Suppressor macrophage treated with lipopolysaccharide for 4 hours (primary cell): Measurements from ENCODE around the gene MYRIP.
A peak's percentile ranks its signal among the peaks of the same experiment; 100 is the strongest.
"Not testable (repeated sequence)": the region's sequence is repeated elsewhere in the genome, so short reads cannot be mapped to it uniquely, and the experiment has no call there.

Experiments
- DNase-seq: peaks from one replicate; pipeline ENCODE4 v3.0.0-alpha.2; 2020

The MYRIP gene

DNA sequence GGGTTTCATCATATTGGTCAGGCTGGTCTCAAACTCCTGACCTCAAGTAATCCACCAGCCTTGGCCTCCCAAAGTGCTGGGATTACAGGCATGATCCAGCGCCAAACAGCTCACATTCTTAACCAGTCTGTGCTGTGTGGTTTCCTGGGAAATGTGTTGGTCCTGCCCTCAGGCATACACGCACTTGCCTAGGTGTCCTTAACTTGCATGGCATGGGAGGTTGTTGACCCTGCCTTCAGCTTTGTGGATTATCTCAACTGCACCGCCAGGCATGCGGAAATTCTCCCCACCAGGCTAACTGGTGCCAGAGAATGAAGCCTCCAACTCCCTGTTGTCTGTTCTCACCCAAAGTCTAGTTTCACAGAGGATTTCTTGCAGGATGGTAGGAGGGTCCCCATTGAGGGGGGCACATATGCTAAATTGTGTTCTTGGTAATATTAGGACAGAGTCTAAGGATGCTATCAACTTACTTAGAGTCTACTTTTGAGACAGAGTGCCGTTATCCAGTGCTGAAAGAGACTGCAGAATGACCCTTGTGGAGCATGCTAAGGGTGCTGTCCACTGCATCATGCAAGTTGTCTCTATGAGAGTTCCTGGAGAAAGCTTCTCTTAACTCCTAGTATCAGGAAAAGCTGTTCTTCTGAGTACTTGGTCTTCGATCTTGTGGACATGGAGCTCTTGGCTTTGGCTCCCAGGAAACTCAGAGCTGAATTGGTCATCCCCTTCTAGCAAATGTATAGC, 438.5 kb downstream of the MYRIP start:
- DNase-seq, result no peak

DNA sequence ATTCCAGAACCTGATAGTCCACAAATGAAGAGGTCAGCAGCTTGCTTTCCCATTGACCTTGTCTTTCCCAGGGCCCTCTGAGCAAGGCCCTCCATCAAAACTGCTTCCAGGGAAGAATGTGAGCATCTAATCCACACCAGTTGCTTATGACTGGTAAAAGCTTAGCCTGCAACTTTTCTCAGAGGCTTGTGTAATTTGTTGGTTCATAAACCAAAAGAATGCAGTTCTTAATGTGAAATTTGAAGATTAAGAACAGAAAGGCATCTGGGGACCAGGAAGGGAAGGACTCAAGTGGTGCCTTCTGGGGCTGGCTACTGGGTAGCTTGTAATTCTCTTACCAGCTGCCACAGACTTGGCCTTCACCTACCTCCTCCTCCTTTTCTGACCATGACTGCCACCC, 439.2 kb downstream of the MYRIP start:
- DNase-seq, result no peak

GRCh38 chr3:40249168-40249567, 439.8 kb downstream of the MYRIP start:
- DNase-seq, result no peak

GRCh38 chr3:40254491-40254890, 445.1 kb downstream of the MYRIP start:
- no peak for DNase-seq

- no peak for DNase-seq
Observed at GRCh38 chr3:40254891-40255290, 445.5 kb downstream of the MYRIP start.

GRCh38 chr3:40255532-40255931, 446.1 kb downstream of the MYRIP start:
- no peak for DNase-seq

DNA sequence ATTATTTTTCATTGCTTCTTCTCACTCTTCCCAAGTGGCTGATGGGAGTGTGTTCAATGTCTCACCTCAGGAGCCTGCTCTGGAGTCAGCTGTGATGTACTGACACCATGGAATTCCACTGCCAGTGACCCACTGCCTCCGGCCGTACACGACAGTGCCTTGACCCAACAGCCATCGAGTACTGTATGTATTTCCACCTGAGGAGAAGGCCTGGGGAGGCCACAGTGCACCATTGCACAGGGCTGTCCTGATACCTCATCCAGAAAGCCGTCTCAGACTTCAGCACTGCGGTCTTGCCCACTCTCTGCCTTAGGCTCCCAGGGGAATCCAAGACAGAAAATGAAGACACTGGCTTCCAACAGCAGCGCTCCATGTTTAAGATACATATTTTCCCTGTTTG, 448.7 kb downstream of the MYRIP start:
- no peak for DNase-seq

GRCh38 chr3:40258555-40258954, 449.1 kb downstream of the MYRIP start:
- DNase-seq, result peak; percentile 39

GRCh38 chr3:40262331-40262730, 452.9 kb downstream of the MYRIP start:
- DNase-seq, result no peak

DNA sequence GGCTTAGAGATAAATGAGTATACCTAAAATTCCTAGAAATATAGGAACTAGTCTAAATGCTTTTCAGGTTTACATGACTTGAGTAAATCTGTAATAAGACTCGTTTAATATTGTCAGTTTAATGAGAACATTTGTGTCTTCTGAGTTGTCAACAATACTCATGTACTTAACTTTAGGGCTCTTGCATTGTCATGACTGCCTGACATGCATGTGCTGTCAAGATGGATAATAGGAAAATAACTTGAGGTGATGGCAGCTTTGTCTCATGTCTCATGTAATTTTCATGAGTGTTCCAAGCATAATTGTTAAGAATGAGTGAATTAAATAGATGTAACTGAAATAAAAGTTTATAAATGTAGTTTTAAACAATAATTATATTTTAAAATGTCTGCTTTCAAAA, 455.0 kb downstream of the MYRIP start:
- no peak for DNase-seq

DNA sequence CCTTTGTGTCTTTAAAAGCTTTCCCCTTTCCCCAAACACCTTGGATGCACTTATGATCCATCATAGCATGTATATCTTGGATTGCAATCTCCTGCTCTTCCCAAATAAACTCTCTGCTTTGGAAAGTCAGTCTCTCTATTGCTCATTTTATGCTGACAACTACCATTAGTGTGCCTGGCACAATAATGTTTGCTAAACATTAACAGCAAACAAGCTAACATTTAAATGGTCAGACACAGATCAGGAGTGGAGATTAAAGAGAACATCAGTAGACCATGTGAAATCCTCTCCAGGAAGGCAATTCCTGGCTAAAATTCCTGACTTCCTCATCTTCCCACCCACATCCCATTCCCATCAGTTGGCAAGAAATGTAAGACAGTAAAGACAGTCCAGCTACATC, 455.8 kb downstream of the MYRIP start:
- no peak for DNase-seq

DNA sequence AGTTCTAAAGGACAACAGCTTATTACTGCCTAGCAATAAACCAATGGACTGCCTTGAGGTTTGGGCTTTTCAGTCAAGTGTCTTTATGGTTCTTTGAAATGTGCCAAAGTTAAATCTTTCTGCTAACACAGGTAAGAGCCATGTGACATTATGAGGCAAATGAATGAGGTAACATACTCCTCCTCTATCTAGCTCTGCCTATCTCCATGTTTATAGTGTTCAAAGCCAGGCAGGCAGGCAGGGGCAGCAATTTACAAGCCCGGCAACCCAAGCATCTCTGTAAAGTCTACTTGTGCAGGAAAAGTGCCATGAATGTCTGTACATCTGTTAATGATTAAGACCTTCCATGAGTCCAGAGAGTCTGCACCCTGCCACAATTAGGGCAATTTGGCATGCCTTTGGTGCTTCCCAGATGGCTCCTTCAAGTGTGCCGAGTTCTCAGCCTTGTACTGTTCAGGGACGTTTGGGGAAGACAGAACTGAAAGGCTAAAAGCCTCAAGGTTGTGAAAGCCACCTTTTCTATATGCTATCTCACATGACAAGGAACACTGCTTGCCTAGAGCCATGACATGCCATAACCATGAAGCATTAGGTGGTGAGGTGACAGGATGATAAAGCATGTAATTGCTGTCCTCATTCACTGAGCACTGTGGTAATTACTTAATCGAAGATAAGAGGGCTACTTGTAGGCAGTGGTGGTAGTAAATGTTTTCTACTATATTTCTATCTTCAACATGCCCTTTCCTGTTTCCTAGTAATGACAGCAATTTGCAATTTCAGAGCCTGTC, 458.7 kb downstream of the MYRIP start:
- DNase-seq, result no peak

DNA sequence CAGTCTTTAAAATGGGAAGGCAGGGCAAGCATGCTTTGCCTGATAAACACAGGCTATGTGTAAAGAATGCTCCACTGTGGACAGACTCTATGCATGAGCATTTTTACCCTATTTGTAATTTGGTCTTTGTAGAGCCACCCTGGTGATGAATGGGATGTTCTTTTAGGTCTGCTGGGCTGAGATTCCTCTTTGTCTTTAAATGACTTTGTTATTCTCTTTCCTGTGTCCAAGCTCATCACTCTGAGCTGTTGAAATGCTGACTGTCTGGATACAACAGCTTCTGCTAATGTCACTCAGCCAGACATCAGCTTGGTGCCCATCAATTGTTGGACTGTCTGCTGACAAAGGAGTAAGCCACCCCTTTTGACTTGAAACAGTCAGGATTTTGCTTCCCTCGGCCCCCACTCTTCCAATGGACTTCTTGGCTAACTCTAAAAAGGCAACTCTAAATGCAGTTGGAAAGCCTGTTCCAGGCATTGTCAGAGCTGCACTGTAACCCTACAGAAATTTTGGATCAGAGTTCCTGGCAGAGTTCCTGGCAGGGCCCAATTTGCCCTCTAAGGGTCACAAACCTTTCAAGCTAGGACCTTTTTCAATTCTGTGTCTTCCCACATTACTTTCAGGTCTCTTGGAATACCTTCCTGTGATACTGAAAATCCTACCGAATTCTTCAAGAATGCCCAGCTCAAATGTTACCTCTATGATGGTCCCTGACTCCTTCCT, 459.6 kb downstream of the MYRIP start:
- no peak for DNase-seq

DNA sequence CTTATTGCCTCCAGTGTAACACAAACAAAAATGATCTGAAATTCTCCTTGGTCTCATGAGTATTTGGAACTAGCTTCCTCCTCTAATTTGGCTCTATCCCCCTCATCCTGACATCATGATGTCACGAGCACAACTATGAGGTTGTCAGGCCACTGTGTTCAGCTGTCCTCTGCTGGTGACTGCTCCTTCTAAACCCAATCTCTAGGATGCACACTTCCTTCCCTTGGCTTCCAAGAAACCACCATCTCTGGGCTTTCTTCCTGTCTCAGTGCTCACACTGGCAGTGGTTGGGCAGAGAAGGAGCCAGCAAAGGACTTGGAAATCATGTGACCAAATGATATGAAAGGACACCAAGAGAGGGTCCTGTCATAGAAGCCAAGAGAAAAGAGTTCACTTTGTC, 469.4 kb downstream of the MYRIP start:
- no peak for DNase-seq

DNA sequence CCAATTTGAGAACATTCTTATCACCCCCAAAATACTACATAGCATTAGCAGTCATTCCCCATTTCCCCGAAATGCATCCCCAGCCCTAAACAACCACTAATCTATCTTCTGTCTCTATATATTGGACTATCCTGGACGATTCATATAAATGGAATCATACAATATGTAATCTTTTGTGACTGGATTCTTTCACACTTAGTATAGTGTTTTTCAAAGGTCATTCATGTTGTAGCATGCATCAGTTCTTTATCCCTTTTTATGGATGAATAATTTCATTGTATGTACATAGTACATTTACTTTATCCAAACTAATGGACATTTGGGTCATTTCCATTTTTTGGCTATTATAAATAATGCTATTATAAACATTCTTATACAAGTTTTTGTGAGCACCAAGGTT, 472.6 kb downstream of the MYRIP start:
- no peak for DNase-seq

- not testable (repeated sequence) for DNase-seq
Observed at GRCh38 chr3:40283057-40283456, 473.6 kb downstream of the MYRIP start.

DNA sequence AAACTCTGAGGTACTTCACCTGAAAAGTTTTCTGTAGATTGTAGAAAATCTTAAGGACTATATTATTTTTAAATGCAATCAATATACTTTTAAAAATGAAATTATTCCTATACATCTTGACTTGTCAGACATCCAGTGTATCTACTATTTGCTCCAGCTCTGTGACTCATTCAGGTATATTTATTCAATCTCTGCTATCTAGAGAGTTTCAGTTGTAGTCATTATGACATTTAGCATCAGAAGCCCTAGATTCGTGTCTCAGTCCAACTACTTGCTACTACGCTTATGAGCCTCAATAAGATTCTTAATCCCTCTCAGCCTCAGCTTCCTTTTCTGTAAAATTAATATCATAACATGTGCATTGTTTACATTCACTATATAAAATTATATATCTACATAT, 477.8 kb downstream of the MYRIP start:
- no peak for DNase-seq

DNA sequence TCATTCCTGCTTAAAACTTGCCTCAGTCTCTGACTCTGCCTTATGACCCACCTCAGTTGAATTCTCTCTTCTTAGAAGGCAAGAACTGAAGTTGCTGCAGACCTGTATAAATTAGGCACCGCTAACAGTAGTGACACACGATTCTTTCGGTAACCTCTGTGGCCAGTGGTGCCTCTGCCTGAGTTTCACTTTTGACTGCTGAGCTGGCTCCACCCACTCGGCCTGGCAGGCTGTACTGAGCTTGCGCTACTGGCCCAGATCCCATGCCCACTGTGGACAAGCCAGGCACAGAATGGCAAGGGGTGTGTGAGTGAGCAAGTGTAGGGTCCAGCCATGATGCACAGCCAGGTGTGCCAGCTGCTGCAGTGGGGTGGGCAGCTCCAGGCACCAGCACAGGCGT, 481.0 kb downstream of the MYRIP start:
- no peak for DNase-seq

GRCh38 chr3:40291471-40291870, 482.1 kb downstream of the MYRIP start:
- no peak for DNase-seq

- peak; percentile 60 for DNase-seq
Observed at GRCh38 chr3:40292637-40293349, 483.4 kb downstream of the MYRIP start.

DNA sequence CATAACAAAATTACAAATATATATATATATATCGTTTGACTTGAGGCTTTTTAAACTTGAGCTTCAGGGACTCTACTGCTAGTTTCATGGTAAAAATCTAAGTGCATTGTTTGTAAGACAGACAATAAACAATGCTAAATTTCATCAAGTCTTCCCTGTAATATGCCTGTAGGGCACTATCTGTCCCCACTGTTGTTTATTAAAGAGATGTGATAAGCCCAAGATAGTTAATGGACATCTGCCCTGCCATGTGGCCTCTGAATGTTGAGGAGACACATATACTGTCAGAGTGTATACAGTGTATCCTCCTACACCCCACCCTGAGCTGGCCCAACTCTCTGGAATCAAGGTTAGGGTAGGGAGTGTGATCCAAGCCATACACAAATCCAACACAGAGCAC, 485.0 kb downstream of the MYRIP start:
- DNase-seq, result no peak

GRCh38 chr3:40298075-40298474, 488.7 kb downstream of the MYRIP start:
- no peak for DNase-seq

DNA sequence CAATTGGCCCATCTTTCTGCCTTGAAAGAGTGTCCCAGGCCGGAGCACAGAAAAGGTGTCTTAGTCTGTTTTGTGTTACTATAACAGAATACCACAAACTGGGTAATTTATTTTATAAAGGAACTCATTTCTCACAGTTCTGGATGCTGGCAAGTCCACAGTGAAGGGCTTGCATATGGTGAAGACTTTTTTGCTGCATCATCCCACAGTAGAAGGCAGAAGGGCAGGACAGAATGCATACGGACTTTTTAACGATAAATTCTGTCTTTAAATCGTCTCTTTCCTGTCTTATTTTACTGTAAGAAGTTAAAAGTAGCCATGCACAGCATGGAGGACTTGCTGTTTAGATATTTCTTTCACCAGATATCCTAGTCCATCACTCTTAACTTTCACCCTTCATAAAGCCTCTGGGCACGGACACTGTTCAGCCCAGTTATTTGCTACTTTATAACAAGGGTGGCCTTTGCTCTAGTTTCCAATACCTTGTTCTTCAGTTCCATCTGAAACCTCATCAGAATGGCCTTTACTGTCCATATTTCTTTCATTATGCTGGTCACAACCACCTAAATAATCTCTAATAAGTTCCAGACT, 489.8 kb downstream of the MYRIP start:
- DNase-seq, result no peak
